PC-9 (cell line): ENCODE results near the gene RBMS3.

Experiments used
- CTCF ChIP-seq: fragments of 200-600 bp; sonication (generic); conservative IDR thresholded peaks from 2 replicates; pipeline ENCODE4 v1.6.1; 2017; ENCODE audit warnings: mixed run types, antibody characterized with exemption, mild to moderate bottlenecking, moderate library complexity
- EZH2 ChIP-seq: fragments of 200-600 bp; sonication (generic); IDR thresholded peaks from 2 replicates; pipeline ENCODE4 v1.8.0; 2017; ENCODE audit warnings: antibody characterized with exemption, low read depth

GRCh38 chr3:29936054-29936453 lies 655.2 kb downstream of the RBMS3 start:
- TF ChIP-seq CTCF (no peak), EZH2 (no peak)
